ENCODE data around the gene HCAR3.

HCAR3 gene

GRCh38 chr12:122668268-122668667, 48.3 kb downstream of the HCAR3 start:
- no peak for DNase-seq

- no peak for DNase-seq
These were observed 50.9 kb downstream of the HCAR3 start for GRCh38 chr12:122665759-122666158.

- no peak for DNase-seq
These were observed 51.3 kb downstream of the HCAR3 start for GRCh38 chr12:122665349-122665748.

Data from CD4-positive, alpha-beta T cell treated with Interleukin-4 for 4 hours (primary cell).